Myocyte (in vitro differentiated cells): ENCODE measurements around the gene P2RY6. TPM values are rescaled to one million over a fixed set of nuclear protein-coding genes. Genes with fewer than 3 reads are reported as not detected.

ENCODE experiments used
- DNase-seq: peaks from one replicate; pipeline ENCODE4 v3.0.0-alpha.2; 2012; ENCODE audit warnings: low read depth
- total RNA-seq: library from RNA; depleted of rRNA; stranded (reverse); fragments of >200 nt; gene quantifications from 2 replicates; pipeline ENCODE4 v1.2.3, GENCODE V29; 2014

The P2RY6 gene
- total RNA-seq, 1 donor from 2014 or later: 0.67 TPM

- DNase-seq: no peak
Measured at GRCh38 chr11:73331138-73331916, 59.2 kb downstream of the P2RY6 start.

- DNase-seq: no peak
Measured at GRCh38 chr11:73333173-73333572, 61.0 kb downstream of the P2RY6 start.

- DNase-seq: no peak
Measured at GRCh38 chr11:73333640-73334383, 61.7 kb downstream of the P2RY6 start.

DNA sequence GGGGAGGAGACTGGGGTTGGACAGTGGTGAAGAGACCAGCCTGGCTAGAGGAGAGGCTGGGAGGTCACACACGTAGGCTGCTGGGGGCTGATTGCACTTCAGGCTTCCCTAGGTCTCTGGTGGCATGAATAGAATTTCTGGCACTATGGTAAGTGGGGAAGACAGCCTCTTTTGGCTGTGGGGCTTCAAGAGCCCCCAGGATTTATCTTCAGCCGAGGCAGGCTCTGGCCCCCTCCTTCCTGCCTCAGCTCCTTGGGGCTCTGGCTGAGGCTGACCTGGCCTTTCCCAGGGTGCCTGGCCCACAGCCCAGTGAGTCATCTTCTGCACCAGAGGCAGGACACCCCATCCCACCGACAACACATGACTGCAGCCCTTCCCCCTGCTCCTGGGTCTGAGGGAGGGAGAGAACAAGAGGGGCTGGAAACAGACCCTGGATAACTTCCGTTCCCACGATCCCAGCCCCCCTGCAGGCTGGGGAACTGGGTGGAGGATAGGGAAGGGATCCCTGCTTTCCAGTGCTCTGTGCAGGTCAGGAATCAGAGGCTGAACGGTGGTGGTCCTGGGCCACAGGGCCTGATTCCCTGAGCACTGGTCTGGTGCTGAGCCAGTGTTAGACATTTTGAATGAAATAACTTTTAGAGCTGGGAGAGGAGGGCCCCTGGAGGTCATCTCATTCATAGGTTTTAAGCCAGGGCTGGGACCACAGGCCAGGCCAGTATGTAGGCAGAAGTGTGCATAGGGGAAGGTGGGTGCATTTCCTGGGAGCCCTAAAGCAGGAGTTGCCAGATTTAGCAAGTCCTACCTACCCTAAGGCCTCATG, 62.5 kb downstream of the P2RY6 start:
- DNase-seq: peak; percentile 88

- DNase-seq: peak; percentile 87
Measured at GRCh38 chr11:73335204-73335923, 63.2 kb downstream of the P2RY6 start.

GRCh38 chr11:73337846-73338245, 65.7 kb downstream of the P2RY6 start:
- no peak for DNase-seq

- DNase-seq: no peak
Measured at GRCh38 chr11:73338279-73338678, 66.1 kb downstream of the P2RY6 start.

DNA sequence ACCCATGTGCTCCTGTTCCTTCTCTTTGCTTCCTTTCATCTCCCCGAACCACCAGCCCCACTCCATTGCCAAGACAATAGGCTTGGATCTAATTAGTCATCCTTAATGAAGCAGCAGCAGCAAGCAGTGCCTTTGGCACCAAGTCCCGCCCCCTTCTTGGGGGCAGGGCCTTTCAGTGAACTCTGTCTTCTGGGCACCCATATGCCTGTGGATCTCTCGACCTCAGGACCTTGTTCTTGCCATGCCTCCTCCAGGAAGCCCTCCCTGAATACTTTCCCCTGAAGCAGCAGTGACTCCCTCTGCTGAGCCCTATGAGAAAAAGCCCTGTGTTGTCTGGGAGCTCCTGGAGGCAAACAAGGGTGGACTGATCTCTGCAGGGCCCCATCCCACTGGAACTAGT, 68.0 kb downstream of the P2RY6 start:
- no peak for DNase-seq

DNA sequence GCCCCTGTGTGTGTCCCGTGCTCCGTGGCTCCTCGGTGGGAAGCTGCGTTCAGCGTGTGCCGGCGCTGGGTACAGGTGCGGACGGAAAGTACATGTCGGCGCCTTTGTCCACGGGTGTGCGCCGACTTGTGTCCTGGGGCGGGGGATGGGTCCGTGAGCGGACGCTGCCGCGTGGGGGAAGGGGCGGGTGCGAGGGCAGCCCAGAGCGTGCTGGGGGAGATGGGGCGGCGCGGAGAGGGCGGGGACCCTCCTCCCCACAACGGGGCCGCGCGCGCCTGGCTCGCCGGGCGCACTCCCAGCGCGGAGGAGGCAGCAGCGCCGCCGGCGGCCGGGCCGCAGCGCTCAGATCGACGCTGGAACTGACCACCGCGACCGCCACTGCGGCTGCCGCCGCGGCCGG, 70.5 kb downstream of the P2RY6 start:
- DNase-seq: no peak

DNA sequence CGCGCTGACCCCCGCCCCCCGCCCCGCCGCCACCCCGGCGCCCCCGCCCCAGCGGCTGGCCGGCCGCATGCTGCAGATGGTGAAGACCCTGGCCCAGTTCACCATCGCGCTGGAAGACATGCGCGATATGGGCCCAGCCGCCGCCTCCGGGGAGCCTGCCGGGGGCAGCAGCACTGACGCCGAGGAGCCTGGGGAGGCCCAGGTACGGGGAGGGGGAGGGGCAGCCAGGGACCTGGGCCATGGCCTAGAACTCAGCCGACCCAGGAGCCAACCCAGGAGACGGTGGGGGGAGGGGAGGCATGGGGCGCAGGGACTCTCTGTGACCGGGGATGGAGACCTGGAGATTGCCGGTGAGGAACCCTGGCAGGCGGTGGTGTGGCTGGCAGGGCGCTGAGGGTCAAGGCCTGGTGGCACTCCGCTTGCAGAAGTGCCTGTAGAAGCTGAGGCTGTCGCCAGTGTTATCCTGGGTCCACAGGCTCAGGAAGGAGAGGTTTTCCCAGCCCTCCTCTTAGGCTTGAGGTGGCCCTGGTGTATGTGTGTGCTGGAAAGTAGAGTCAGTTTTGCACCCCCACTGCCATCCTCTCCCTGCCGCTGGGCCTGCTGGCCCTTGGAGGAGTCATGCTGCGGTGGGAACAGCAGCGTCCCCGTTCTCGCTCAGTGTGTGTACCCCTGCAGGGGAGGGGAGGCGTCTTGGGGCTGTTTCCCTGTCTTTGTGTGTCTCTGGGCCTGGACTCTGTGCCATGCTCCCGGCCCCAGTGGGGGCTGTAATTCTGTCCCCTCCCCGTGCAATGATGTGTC, 71.1 kb downstream of the P2RY6 start:
- no peak for DNase-seq

DNA sequence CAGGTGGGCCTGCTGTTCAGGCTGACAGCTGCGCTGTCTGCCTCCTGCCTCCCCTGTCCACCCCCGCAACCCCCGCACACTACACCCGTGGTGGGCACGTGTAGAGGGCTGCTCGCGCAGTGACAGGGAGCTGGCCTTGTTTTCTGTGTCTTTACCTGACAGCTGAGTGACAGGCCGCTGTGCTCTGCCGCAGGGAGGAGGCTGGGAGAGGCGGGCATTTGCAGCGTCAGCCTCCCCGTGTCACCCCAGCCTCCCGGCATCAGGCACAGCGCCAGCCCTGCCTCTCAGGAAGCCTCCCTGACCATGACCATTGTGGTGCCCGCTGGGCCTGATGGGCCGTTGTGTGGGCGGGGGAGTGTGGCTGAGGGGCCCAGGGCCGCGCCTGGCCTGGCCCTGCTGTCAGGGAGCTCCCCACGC, 72.1 kb downstream of the P2RY6 start:
- DNase-seq: peak; percentile 66

- no peak for DNase-seq
Measured at GRCh38 chr11:73345481-73346160, 73.5 kb downstream of the P2RY6 start.

DNA sequence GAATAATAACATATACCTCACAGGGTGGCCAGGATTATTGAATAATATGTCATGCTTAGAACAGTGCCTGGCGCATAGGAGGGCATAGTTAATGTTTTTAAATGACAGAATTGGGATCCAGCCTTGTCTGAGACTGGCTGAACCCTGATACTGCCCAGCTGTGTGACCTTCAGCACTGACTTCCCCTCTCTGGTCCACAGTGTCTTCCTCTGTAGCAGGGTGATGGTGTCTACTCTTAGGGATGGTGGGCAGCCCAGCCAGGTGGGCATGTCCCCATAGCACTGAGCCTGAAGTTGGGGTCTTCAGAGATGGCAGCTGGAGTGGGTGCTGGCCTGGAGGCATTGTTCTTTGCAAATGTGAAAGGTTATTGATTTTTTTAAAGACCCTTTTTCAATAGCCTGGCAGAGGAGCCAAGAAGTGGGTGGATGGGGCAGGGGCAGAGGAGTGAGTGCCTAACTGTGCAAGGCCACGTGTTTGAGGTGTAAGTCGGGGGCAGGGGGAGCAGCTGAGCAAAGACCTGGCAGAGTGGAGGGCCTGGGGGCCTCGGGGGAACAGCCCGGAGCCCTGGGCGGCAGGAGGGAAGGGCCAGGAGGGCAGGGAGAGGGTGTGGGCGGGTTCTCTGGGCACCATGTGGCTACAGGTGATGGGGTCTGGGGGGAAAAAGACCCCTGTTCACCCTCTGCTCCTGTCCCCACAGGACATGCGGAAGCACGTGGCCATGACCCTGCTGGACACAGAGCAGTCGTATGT, 74.2 kb downstream of the P2RY6 start:
- no peak for DNase-seq

DNA sequence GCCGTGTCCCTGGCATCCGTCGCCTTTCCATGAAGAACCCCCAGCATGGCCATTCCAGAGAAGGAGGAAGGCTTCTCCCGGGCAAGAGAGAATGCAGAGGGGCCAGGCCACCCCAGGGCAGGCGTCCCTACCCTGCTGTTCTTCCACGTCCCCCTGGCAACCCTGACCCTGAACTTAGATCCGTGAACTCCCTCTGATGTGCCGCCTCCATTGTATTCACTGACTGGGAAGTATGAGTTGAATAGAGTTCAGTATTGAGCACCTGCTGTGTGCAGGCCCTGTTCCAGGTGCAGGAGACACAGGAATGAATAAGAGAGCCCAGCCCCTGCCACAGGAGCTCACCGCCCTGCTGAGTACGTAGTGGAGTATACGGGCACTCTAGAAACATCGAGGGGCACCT, 74.9 kb downstream of the P2RY6 start:
- no peak for DNase-seq

Other genes with a start within 250 kb of the P2RY6 start
- gene FCHSD2, start 130.0 kb upstream of the P2RY6 start, total RNA-seq: 11.1 and 13.1 TPM in 2 replicates
- 1.6 and 3.4 TPM in 2 replicates for gene P2RY2, start 54.1 kb upstream of the P2RY6 start, total RNA-seq
- gene ARHGEF17, start 35.9 kb downstream of the P2RY6 start, total RNA-seq: 38.0 and 38.4 TPM in 2 replicates
- gene RELT, start 104.1 kb downstream of the P2RY6 start, total RNA-seq: 3.4 and 10.2 TPM in 2 replicates